GM12878 (cell line): ENCODE measurements around the gene SLC4A2. TPM values are rescaled to one million over a fixed set of nuclear protein-coding genes. Genes with fewer than 3 reads are reported as not detected.

Source experiments
- ATAC-seq: fragments of 200-7000 bp; cut with Tn5 transposase; 3 replicates; pipeline ENCODE4 v1.9.1; 2020; ENCODE audit warnings: mild to moderate bottlenecking, moderate library complexity
- BruUV-seq: library from RNA; stranded (reverse); fragments of 400-500 nt; replicated peaks from 2 replicates; lab custom pipeline; 2021; lab: Mats Ljungman, UMichigan
- CTCF ChIA-PET: fragments of 300-600 bp; sonication (Branson Sonifier 250); formaldehyde crosslinking; extraction: SDS; loops from one replicate; lab custom pipeline; 2021; ENCODE audit warnings: inconsistent platforms; lab: Yijun Ruan, JAX
- POLR2A ChIA-PET: fragments of 350-600 bp; formaldehyde crosslinking; extraction: SDS; loops from one replicate; lab custom pipeline; 2021; ENCODE audit warnings: inconsistent platforms; lab: Charles Lee
- RAD21 ChIA-PET: fragments of 300-600 bp; sonication (Branson Sonifier 250); formaldehyde crosslinking; loops from one replicate; lab custom pipeline; 2023; ENCODE audit warnings: antibody characterized with exemption; ENCODE audit not compliant: unreplicated experiment; lab: Charles Lee
- SMC1A ChIA-PET: fragments of 300-600 bp; sonication (Branson Sonifier 250); formaldehyde crosslinking; loops from one replicate; lab custom pipeline; 2023; ENCODE audit not compliant: unreplicated experiment, uncharacterized antibody; lab: Charles Lee
- DNase-seq: peaks from one replicate; pipeline ENCODE4 v3.0.0-alpha.2; 2011; ENCODE audit warnings: low read depth, low spot score
- FAIRE-seq: peaks from 3 replicates; lab custom pipeline; 2011; peaks lifted over from hg19 to GRCh38; lab: Jason Lieb, UNC
- H2AFZ ChIP-seq: 2 replicates; pipeline ENCODE4 v1.6.0; 2011; ENCODE audit warnings: low read depth, low read length, control low read depth; ENCODE audit not compliant: control insufficient read depth
- H3K27ac ChIP-seq: 2 replicates; pipeline ENCODE4 v1.5.1; 2011; ENCODE audit warnings: control low read depth; ENCODE audit not compliant: control insufficient read depth, insufficient read depth
- H3K27me3 ChIP-seq, 2 experiments: replicated peaks in 1 of 2; 2 replicates each; pipeline versions ENCODE4 v1.6.0 to v1.6.1; 2011; ENCODE audit warnings: low read length in 1 of 2; ENCODE audit not compliant: control insufficient read depth in 2 of 2, insufficient read depth in 2 of 2
- H3K36me3 ChIP-seq, 2 experiments: 2 replicates each; pipeline ENCODE4 v1.5.1; 2011; ENCODE audit warnings: low read length in 1 of 2; ENCODE audit not compliant: control insufficient read depth in 2 of 2, insufficient read depth in 2 of 2
- H3K4me1 ChIP-seq: 2 replicates; pipeline ENCODE4 v1.6.1; 2011; ENCODE audit warnings: mild to moderate bottlenecking, low read length, moderate library complexity, mixed read lengths; ENCODE audit not compliant: control insufficient read depth, insufficient read depth
- H3K4me2 ChIP-seq: 2 replicates; pipeline ENCODE4 v1.6.0; 2011; ENCODE audit warnings: control low read depth; ENCODE audit not compliant: control insufficient read depth, insufficient read depth
- H3K4me3 ChIP-seq: fragments of 200-600 bp; sonication (generic); 2 replicates; pipeline ENCODE4 v1.5.1; 2016
- H3K79me2 ChIP-seq: 2 replicates; pipeline ENCODE4 v1.6.0; 2011; ENCODE audit warnings: low read length; ENCODE audit not compliant: control insufficient read depth, insufficient read depth
- H3K9ac ChIP-seq: 2 replicates; pipeline ENCODE4 v1.8.0; 2011; ENCODE audit warnings: low read length, control low read depth, mixed read lengths; ENCODE audit not compliant: control insufficient read depth, insufficient read depth
- H3K9me3 ChIP-seq: replicated peaks from 3 replicates; pipeline ENCODE4 v1.5.1; 2011; ENCODE audit warnings: mild to moderate bottlenecking, low read length; ENCODE audit not compliant: control insufficient read depth, insufficient read depth
- H4K20me1 ChIP-seq: 2 replicates; pipeline ENCODE4 v1.6.0; 2011; ENCODE audit not compliant: control insufficient read depth, insufficient read depth
- CBX5 ChIP-seq: sonication (generic); IDR thresholded peaks from 2 replicates; pipeline ENCODE4 v1.6.1; 2016; ENCODE audit warnings: low read depth, moderate library complexity, mild to moderate bottlenecking, inconsistent platforms
- DPF2 ChIP-seq: fragments of 450-650 bp; IDR thresholded peaks from 2 replicates; pipeline ENCODE4 v1.6.1; 2017; ENCODE audit warnings: mild to moderate bottlenecking
- FOXM1 ChIP-seq: IDR thresholded peaks from 2 replicates; pipeline ENCODE4 v1.6.1; 2012; ENCODE audit warnings: low read depth, mild to moderate bottlenecking, inconsistent platforms, low read length, moderate library complexity
- HDGF ChIP-seq: fragments of 450-650 bp; IDR thresholded peaks from 2 replicates; pipeline ENCODE4 v1.6.1; 2016; ENCODE audit warnings: antibody characterized with exemption
- IKZF1 ChIP-seq: fragments of 450-650 bp; conservative IDR thresholded peaks from 2 replicates; pipeline ENCODE4 v1.6.1; 2017; ENCODE audit warnings: antibody characterized with exemption, mild to moderate bottlenecking
- PAX8 ChIP-seq: fragments of 450-650 bp; IDR thresholded peaks from 2 replicates; pipeline ENCODE4 v1.6.1; 2017; ENCODE audit warnings: mild to moderate bottlenecking, moderate library complexity
- RCOR1 ChIP-seq: conservative IDR thresholded peaks from 2 replicates; pipeline ENCODE4 v1.6.1; 2012; ENCODE audit warnings: low read depth, low read length, improper control_type of control experiment
- RFX5 ChIP-seq: IDR thresholded peaks from 2 replicates; pipeline ENCODE4 v1.6.1; 2011; ENCODE audit warnings: low read depth, low read length, improper control_type of control experiment
- TAF1 ChIP-seq: IDR thresholded peaks from 2 replicates; pipeline ENCODE4 v1.6.1; 2011; ENCODE audit warnings: mild to moderate bottlenecking, low read depth, low read length, borderline replicate concordance
- TCF3 ChIP-seq: IDR thresholded peaks from 2 replicates; pipeline ENCODE4 v1.6.1; 2012; ENCODE audit warnings: low read depth, mild to moderate bottlenecking, low read length, borderline replicate concordance; ENCODE audit not compliant: insufficient read depth
- USF1 ChIP-seq: IDR thresholded peaks from 2 replicates; pipeline ENCODE4 v1.6.1; 2011; ENCODE audit warnings: borderline replicate concordance, low read depth, mild to moderate bottlenecking, moderate library complexity, mixed read lengths, low read length; ENCODE audit not compliant: insufficient read depth; ENCODE audit errors: extremely low read length
- ZNF274 ChIP-seq: IDR thresholded peaks from one replicate; pipeline ENCODE4 v1.8.0; 2011; ENCODE audit not compliant: insufficient read length, insufficient read depth
- WGBS: methylation state at CpG from one replicate; pipeline ENCODE4 v1.1.6; 2016; ENCODE audit warnings: low lambda C conversion rate; ENCODE audit not compliant: insufficient replicate concordance, insufficient coverage; ENCODE audit errors: missing lambda C conversion rate; 5-methylcytosine and 5-hydroxymethylcytosine counted together
- in situ Hi-C: fragments of 300-500 bp; cut with MboI; formaldehyde crosslinking; loops from 9 replicates; pipeline ENCODE4 v1.14.3; 2018; ENCODE audit warnings: mixed read lengths
- intact Hi-C: fragments of 100-400 bp; cut with micrococcal nuclease; formaldehyde crosslinking; loops from one replicate; pipeline ENCODE4 v1.14.2; 2022; ENCODE audit not compliant: unreplicated experiment
- polyA plus RNA-seq, 11 experiments: library from polyadenylated mRNA; depleted of rRNA in 4 of 11; unstranded in 6 of 11; stranded (reverse) in 5 of 11; fragments of >200 nt; fragmentation: Nextera tagmentation in 4 of 11; fragmentation: Illumina TruSeq in 1 of 11; extraction: Ambion mirVana in 4 of 11; extraction: Trizol in 1 of 11; gene quantifications; 1 replicate in 1 of 11; 2 replicates in 10 of 11; pipeline versions ENCODE4 v1.2.1 to v1.2.3, GENCODE V29; 2011 to 2016; ENCODE audit warnings: inconsistent platforms in 2 of 11, missing spikeins in 2 of 11, low read depth in 1 of 11
- total RNA-seq, 4 experiments: library from RNA; depleted of rRNA in 3 of 4; stranded (reverse); fragments of >200 nt in 3 of 4; fragmentation: Illumina TruSeq in 1 of 4; extraction: Trizol in 1 of 4; gene quantifications; 2 replicates each; pipeline versions ENCODE4 v1.2.1 to v1.2.3, GENCODE V29; 2013 to 2021
- TF ChIP-seq, protein P1 (sequence below): fragments of 450-650 bp; IDR thresholded peaks from 2 replicates; pipeline ENCODE4 v1.6.1; 2017; ENCODE audit warnings: antibody characterized with exemption, mild to moderate bottlenecking, moderate library complexity
- TF ChIP-seq, protein P2 (sequence below): fragments of 450-650 bp; formaldehyde crosslinking; IDR thresholded peaks from 2 replicates; pipeline ENCODE4 v1.5.0; 2022; ENCODE audit warnings: mild to moderate bottlenecking, missing genetic modification characterization

SLC4A2 gene
- total and polyA plus RNA-seq, 10 of the 15 experiments (the other 5 are each of a cell fraction or from before 2014, with no cell fraction given), result 2.7 to 78.6 (median 30.1) TPM

DNA sequence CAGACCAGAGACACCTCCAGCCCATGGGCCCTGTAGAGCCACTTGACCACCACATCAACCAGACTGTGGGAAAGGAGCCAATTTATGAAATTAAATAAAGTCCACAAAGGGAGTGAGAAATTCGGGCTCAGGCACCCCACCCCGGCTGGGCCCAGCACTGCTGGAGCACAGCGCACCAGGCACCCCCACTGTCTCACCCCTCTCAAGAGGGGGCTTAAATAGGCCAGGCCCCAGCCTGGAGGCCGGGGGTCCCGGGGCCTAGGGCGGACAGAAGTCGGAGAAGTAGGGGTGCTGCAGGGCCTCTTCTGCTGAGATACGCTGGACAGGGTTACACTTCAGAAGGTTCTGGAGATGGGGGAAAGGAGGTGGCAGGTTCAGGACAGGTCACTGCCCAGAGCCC lies 5.6 kb upstream of the SLC4A2 start (continued):
- TF ChIP-seq, protein P1, sequence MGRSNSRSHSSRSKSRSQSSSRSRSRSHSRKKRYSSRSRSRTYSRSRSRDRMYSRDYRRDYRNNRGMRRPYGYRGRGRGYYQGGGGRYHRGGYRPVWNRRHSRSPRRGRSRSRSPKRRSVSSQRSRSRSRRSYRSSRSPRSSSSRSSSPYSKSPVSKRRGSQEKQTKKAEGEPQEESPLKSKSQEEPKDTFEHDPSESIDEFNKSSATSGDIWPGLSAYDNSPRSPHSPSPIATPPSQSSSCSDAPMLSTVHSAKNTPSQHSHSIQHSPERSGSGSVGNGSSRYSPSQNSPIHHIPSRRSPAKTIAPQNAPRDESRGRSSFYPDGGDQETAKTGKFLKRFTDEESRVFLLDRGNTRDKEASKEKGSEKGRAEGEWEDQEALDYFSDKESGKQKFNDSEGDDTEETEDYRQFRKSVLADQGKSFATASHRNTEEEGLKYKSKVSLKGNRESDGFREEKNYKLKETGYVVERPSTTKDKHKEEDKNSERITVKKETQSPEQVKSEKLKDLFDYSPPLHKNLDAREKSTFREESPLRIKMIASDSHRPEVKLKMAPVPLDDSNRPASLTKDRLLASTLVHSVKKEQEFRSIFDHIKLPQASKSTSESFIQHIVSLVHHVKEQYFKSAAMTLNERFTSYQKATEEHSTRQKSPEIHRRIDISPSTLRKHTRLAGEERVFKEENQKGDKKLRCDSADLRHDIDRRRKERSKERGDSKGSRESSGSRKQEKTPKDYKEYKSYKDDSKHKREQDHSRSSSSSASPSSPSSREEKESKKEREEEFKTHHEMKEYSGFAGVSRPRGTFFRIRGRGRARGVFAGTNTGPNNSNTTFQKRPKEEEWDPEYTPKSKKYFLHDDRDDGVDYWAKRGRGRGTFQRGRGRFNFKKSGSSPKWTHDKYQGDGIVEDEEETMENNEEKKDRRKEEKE, result no peak
- TF ChIP-seq PAX8 (no peak), HDGF (no peak), TAF1 (no peak)

DNA sequence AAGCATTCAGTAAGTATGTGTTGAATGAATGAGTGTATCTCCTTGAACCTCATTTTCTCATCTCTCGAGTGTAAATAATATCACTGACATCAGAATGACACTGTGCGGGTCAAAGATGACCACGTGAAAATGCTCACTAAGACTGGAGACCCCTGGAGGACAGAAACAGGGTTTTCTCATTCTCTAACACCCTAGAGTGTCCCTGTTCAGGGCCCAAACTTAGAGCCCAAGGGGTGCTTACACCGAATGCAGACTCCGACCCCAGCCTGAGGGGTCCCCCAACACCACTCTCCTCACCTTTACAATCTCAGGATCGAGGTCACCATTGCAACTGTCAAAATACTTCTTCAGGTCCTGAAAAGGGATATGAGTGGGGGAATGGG lies 3.1 kb upstream of the SLC4A2 start:
- Histone ChIP-seq H3K79me2 (peaks cover 16% of the 10 kb centered on the region), H3K27ac (no peak overlapping the region), H2AFZ (no peak overlapping the region), H3K4me3 (no peak overlapping the region), H4K20me1 (no peaks in the 10 kb centered on the region), H3K36me3 (no peaks in the 10 kb centered on the region), H3K4me2 (peak overlapping the region; percentile 95; the same call in 1 of the 2 replicates), H3K9ac (no peak overlapping the region), H3K27me3 (no peaks in the 10 kb centered on the region), H3K9me3 (no peaks in the 10 kb centered on the region), H3K4me1 (peaks cover 24% of the 10 kb centered on the region)
- ChIA-PET POLR2A (no interaction called here), CTCF (no interaction called here), RAD21 (no interaction called here), SMC1A (no interaction called here)
- ATAC-seq, result no peak
- intact Hi-C loops (no loop called here), in situ Hi-C loops (no loop called here)
- 94% methylated on average over 6 of the region's 6 CpGs for WGBS
- TF ChIP-seq FOXM1 (no peak), USF1 (no peak), CBX5 (no peak), ZNF274 (no peak), TCF3 (no peak), DPF2 (no peak), RCOR1 (no peak), IKZF1 (no peak), RFX5 (no peak)
- TF ChIP-seq, protein P2, sequence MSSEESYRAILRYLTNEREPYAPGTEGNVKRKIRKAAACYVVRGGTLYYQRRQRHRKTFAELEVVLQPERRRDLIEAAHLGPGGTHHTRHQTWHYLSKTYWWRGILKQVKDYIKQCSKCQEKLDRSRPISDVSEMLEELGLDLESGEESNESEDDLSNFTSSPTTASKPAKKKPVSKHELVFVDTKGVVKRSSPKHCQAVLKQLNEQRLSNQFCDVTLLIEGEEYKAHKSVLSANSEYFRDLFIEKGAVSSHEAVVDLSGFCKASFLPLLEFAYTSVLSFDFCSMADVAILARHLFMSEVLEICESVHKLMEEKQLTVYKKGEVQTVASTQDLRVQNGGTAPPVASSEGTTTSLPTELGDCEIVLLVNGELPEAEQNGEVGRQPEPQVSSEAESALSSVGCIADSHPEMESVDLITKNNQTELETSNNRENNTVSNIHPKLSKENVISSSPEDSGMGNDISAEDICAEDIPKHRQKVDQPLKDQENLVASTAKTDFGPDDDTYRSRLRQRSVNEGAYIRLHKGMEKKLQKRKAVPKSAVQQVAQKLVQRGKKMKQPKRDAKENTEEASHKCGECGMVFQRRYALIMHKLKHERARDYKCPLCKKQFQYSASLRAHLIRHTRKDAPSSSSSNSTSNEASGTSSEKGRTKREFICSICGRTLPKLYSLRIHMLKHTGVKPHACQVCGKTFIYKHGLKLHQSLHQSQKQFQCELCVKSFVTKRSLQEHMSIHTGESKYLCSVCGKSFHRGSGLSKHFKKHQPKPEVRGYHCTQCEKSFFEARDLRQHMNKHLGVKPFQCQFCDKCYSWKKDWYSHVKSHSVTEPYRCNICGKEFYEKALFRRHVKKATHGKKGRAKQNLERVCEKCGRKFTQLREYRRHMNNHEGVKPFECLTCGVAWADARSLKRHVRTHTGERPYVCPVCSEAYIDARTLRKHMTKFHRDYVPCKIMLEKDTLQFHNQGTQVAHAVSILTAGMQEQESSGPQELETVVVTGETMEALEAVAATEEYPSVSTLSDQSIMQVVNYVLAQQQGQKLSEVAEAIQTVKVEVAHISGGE (CRISPR knock-in tag), result no peak
- BruUV-seq, result no TSS peak
- FAIRE-seq, result no peak
- no peak for DNase-seq
